HG03457 (cell line): Measurements from ENCODE around the gene FZD1.

Source experiments
- ATAC-seq: cut with Tn5 transposase; IDR thresholded peaks from one replicate; pipeline ENCODE4 v1.9.1; 2021; ENCODE audit warnings: moderate number of reproducible peaks; ENCODE audit not compliant: unreplicated experiment

The FZD1 gene

GRCh38 chr7:91264046-91264923 lies at the start of gene FZD1:
FZD1 (plus strand) TSS chr7:91264433; CDS start chr7:91264881, 448 bp downstream.
- ATAC-seq = peak; percentile 93

- ATAC-seq = no peak
These were observed 37.8 kb upstream of the FZD1 start for GRCh38 chr7:91226411-91226810.

- ATAC-seq = no peak
These were observed 35.9 kb upstream of the FZD1 start for GRCh38 chr7:91228327-91228726.

GRCh38 chr7:91228927-91229558 lies 35.2 kb upstream of the FZD1 start:
- no peak for ATAC-seq

- ATAC-seq = no peak
These were observed 34.1 kb upstream of the FZD1 start for GRCh38 chr7:91230100-91230499.

- no peak for ATAC-seq
These were observed 33.7 kb upstream of the FZD1 start for GRCh38 chr7:91230503-91230902.

- ATAC-seq = no peak
These were observed 31.0 kb upstream of the FZD1 start for GRCh38 chr7:91233212-91233611.

- no peak for ATAC-seq
These were observed 28.9 kb upstream of the FZD1 start for GRCh38 chr7:91235211-91235832.

- no peak for ATAC-seq
These were observed 25.0 kb upstream of the FZD1 start for GRCh38 chr7:91239171-91239604.

GRCh38 chr7:91239772-91240171 lies 24.5 kb upstream of the FZD1 start:
- no peak for ATAC-seq

GRCh38 chr7:91240376-91240941 lies 23.8 kb upstream of the FZD1 start:
- no peak for ATAC-seq

- ATAC-seq = no peak
These were observed 22.0 kb upstream of the FZD1 start for GRCh38 chr7:91242097-91242844.

GRCh38 chr7:91243591-91244301 lies 20.5 kb upstream of the FZD1 start:
- no peak for ATAC-seq

- ATAC-seq = no peak
These were observed 16.7 kb upstream of the FZD1 start for GRCh38 chr7:91247500-91247899.

- no peak for ATAC-seq
These were observed 15.2 kb upstream of the FZD1 start for GRCh38 chr7:91248996-91249395.

GRCh38 chr7:91249506-91250233 lies 14.6 kb upstream of the FZD1 start:
- ATAC-seq = no peak

GRCh38 chr7:91250706-91251105 lies 13.5 kb upstream of the FZD1 start:
- no peak for ATAC-seq

- ATAC-seq = no peak
These were observed 12.4 kb upstream of the FZD1 start for GRCh38 chr7:91251877-91252276.

- ATAC-seq = no peak
These were observed 718 bp upstream of the FZD1 start for GRCh38 chr7:91263384-91264045.
